ENCODE data around the gene CCDC197.

The CCDC197 gene

DNA sequence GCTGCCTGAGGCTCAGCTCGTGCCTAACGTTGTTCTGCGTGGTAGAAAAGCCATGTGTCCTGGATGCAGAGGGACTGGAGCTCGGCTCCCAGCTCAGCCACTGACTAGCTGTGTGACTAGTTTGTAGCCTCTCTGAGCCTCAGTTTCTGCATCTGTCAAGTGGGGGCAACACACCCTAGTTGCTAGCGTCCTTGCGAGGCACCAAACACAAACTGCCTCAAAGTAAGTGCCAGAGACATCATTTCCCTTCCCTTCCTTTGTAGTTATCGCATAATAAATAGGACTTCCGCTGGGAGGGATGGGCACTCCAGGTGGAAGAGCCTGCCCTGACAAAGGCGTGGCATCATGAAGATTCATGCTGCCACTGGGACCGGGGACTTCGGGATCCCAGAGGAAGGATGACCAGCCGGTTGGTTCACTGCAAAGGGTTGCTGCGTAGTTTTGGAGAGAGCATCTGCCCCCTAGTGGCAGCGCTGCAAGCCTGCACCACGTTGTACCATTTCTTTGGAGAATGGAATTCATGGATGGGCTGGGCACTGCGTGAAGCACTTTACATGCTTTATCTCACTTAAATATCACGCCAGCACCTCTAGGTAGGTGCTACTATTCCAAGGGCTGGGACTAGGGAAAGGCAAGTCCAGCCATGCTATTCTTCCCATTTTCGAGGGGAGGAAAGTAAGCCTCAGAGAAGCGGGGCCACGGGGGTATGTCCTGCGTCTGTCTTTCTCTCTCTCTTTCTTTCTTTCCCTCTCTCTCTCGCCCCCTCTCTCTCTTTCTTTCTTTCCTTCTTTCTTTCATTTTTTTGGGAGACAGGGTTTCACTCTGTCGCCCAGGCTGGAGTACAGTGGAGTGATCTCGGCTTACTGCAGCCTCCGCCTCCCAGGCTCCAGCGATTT, 4.6 kb downstream of the CCDC197 start:
- peak; percentile 75 for DNase-seq

DNA sequence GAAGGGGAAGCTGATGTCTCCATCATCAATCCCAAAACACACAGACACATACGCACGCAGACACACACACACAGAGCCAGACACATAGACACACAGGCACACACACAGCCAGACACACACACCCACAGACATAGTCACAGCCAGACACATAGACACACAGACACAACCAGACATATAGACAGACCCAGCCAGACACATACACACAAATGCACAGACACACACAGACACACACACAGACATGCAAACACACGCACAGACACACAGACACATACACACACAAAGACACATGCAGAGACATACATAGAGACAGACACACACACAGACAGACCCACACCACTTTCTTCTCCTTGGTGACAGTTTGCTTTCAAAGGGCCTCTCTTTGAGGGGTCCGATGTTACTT, 6.3 kb downstream of the CCDC197 start:
- no peak for DNase-seq

- DNase-seq = no peak
Measured at GRCh38 chr14:94004015-94004414, 6.9 kb downstream of the CCDC197 start.

DNA sequence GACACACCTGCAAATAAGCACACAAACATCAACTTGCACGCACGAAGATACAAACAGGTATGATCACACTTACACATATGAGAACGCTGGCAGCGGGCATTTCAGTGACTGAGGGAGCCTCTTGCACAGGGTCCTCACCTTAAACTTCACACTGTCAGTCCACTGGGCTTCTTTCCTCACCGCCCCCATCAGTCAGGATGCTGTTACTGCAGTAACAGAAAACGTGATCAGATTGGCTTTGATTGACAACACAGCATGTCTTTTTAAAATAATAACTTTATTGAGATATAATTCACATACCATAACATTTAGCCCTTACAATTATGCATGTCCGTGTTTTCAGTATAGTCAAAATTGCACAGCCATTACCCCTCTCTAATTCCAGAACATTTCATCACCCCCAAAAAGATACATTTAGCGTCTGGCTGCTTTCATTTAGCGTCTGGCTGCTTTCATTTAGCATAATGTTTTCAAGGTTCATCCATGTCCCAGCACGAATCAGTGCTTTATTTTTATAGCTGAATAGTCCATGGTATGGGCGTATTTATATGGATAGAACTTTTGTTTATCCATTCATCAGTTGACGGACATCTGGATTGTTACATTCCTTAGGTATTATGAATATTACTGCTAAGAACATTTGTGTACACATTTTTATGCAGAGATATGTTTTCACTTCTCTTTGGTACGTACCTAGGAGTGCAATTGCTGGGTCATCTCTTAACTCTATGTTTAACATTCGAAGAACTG, 8.4 kb downstream of the CCDC197 start:
- DNase-seq = no peak

DNA sequence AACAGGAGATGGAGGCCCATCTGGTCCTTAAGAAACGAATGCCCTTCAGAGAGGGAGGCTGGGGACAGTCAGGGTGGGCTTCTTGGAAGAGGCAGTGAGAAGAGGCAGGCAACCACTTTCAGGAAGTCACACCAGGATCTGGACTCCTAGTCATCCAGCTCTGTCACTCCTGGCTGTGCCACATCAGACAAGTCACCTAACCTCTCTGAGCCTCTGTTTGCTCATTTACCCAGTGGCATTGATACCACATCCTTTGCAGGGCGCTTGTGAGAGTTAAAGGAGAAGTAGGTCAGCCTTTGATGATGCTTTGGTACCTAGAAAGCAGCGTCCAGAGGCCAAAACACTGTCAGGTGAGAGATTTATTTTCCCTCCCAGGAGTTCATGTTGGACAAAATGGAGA, 11.1 kb downstream of the CCDC197 start:
- DNase-seq = no peak

- no peak for DNase-seq
Measured at GRCh38 chr14:94009767-94010166, 12.7 kb downstream of the CCDC197 start.

GRCh38 chr14:94010625-94011024, 13.5 kb downstream of the CCDC197 start:
- DNase-seq = no peak

DNA sequence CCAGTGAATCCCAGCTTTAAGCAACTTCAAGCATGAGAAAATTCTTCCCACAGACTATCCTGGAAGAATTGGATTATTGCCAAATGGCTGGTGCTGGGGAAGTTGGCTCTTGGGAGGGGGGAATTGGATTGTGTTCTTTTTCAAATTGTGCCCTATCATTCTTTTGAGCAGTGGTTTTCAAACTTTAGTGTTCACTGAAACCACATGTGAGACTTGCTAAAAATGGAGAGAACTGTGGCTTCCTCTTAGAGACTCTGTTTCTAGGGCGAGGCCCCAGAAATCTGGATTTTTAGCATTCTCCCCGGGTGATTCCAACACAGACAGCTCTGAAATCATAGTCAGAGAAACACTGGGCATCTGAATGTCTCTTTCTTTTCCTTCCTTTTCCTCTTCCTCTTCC, 14.7 kb downstream of the CCDC197 start:
- no peak for DNase-seq

- DNase-seq = no peak
Measured at GRCh38 chr14:94014382-94014781, 17.3 kb downstream of the CCDC197 start.

GRCh38 chr14:94015223-94015622, 18.1 kb downstream of the CCDC197 start:
- DNase-seq = no peak

DNA sequence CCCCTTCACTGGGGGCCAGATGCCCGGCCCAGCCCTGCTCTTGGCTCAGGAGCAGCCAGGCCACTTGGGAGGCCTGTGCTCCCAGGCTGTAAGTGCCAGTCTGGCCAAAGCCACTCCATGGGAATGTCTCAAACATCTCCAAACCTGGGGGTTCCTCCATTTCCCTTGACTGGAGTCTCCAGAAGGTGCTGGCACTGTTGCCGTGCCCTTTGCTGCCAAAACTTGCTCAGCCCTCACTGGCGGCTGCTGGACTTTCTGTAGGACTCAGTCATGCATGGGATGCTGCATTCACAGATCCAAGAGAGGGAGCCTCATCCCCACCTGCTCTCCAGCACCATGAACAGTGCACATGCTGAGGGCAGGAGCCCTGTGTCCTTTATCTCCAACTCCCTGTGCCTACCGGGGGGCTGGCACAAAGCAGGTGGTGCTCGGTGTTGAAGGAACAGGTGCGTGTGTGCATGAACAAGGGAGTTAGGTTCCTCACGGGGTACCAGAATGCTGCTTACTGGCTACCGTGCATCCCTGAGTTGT, 19.4 kb downstream of the CCDC197 start:
- no peak for DNase-seq

GRCh38 chr14:94018308-94018707, 21.2 kb downstream of the CCDC197 start:
- no peak for DNase-seq

GRCh38 chr14:94019329-94019728, 22.2 kb downstream of the CCDC197 start:
- DNase-seq = no peak

DNA sequence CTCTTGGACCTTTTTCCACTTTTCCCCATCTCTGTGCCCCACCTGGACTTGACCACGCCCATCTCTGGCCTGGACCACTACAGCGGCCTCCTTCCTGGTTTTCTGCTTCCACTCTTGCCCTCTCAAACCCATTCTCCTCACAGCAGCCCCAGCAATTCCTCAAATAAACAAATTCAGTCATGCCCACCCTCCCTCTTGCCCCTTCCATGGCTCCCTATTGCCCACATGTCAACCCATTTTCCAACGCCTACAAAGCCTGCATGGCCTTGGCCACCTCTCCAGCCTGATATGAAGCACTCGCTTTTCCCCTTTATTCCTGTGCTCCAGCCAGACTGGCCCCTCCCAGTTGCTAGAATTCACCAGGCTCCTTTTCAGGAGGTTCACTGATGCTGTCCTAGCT, 23.2 kb downstream of the CCDC197 start:
- DNase-seq = no peak

- DNase-seq = no peak
Measured at GRCh38 chr14:94021001-94021400, 23.9 kb downstream of the CCDC197 start.

GRCh38 chr14:94021416-94022157, 24.5 kb downstream of the CCDC197 start:
- DNase-seq = no peak

- no peak for DNase-seq
Measured at GRCh38 chr14:94022532-94023411, 25.7 kb downstream of the CCDC197 start.

- DNase-seq = no peak
Measured at GRCh38 chr14:94024549-94024948, 27.4 kb downstream of the CCDC197 start.

DNA sequence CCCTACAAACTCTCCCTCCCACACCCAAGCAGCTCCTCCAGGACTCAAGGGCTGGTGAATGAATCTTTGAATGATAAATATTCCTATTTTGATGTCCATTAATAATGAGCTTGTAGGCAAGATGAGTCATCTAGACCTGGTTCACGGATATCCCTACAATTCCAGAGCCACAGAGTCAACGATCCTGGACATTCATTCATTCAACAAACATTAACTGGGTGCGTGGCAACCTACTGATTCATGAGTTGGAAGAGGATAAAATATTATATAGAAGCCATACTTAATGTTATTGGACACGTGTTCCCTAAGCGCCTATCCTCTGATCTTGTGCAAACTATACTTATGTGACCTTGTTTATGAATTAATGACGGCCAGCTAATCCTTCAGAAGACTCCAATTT, 28.6 kb downstream of the CCDC197 start:
- no peak for DNase-seq

DNA sequence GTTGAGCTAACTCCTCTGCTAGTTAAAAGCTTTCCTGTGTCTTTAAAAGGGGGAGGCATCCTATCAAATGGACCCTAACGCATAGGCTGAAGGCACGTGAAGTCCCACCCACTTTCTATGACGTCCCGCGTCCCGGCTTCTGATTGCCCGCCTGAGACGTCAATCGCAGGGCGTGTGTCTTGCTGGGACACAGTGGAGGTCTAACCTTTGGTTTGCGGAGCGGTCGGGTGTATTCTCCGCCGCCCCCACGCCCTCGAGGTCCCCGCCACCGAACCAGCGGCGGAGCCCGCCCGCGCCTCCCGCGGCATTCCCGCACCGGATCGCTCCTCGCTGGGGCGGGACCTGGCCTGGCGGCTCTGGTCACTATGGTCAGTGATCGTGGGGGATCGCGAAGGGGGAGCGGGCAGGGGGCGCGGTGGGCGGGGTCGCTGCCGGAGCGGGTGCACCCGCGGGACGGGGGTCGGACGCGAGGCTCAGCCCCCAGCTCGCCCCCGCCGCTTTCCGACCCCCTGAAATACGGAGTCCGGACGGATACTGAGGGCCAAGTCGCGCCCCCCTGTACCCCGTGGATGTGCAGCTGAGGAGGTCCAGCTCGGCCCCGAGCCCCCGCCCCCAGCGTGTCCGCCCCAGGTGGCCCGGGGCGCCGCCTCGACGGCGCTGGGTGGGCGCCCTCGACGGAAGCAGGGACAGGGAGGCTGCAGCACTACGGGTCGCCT, 29.2 kb downstream of the CCDC197 start, which contains the start of gene OTUB2:
TSS of gene OTUB2 (plus strand) at position 168 of the 716 bp plus-strand sequence. CDS start at position 366, 198 bp downstream.
- DNase-seq = peak; percentile 97

- no peak for DNase-seq
Measured at GRCh38 chr14:94026889-94027469, 29.9 kb downstream of the CCDC197 start.

Measured in 8988T (cell line).